H1 (cell line): Measurements from ENCODE around the gene SLC5A4. TPM values are rescaled to one million over a fixed set of nuclear protein-coding genes. Genes with fewer than 3 reads are reported as not detected.

Source experiments
- BACH1 ChIP-seq: IDR thresholded peaks from 2 replicates; pipeline ENCODE4 v1.6.1; 2012; ENCODE audit warnings: low read length, improper control_type of control experiment
- CHD1 ChIP-seq: IDR thresholded peaks from 2 replicates; pipeline ENCODE4 v1.6.1; 2012; ENCODE audit warnings: low read depth, low read length, improper control_type of control experiment
- CHD7 ChIP-seq: fragments of 300-600 bp; sonication (generic); IDR thresholded peaks from 2 replicates; pipeline ENCODE4 v1.7.1; 2012; ENCODE audit warnings: low read length, moderate library complexity, mild to moderate bottlenecking, inconsistent platforms; ENCODE audit not compliant: insufficient replicate concordance
- MAX ChIP-seq: IDR thresholded peaks from 2 replicates; pipeline ENCODE4 v1.6.1; 2012; ENCODE audit warnings: inconsistent platforms
- NANOG ChIP-seq: IDR thresholded peaks from 2 replicates; pipeline ENCODE4 v1.6.1; 2011; ENCODE audit warnings: low read length, low read depth, mild to moderate bottlenecking, inconsistent platforms; ENCODE audit not compliant: insufficient read depth, poor library complexity, severe bottlenecking
- POU5F1 ChIP-seq: IDR thresholded peaks from 2 replicates; pipeline ENCODE4 v1.6.1; 2011; ENCODE audit warnings: low read depth, mild to moderate bottlenecking, low read length, moderate library complexity
- TAF1 ChIP-seq: IDR thresholded peaks from 2 replicates; pipeline ENCODE4 v1.6.1; 2011; ENCODE audit warnings: mild to moderate bottlenecking, low read depth, low read length
- TCF12 ChIP-seq: IDR thresholded peaks from 2 replicates; pipeline ENCODE4 v1.6.1; 2011; ENCODE audit warnings: low read depth, mild to moderate bottlenecking, low read length
- TEAD4 ChIP-seq: IDR thresholded peaks from 2 replicates; pipeline ENCODE4 v1.6.1; 2012; ENCODE audit warnings: low read depth, low read length, inconsistent platforms, mixed read lengths
- polyA plus RNA-seq, 7 experiments: library from polyadenylated mRNA; depleted of rRNA in 3 of 7; stranded (reverse) in 5 of 7; unstranded in 2 of 7; fragments of >200 nt in 5 of 7; fragments of 200-250 nt in 2 of 7; gene quantifications; 1 replicate in 5 of 7; 2 replicates in 1 of 7; 4 replicates in 1 of 7; pipeline versions ENCODE4 v1.2.1 to v1.2.3, GENCODE V29; 2011 to 2013; ENCODE audit warnings: missing spikeins in 2 of 7, mixed read lengths in 2 of 7
- total RNA-seq: library from RNA; stranded (reverse); fragmentation: NEBNext Ultra II Directional; extraction: Animal tissue kit (Norgen Biotek cat#: 25700); gene quantifications from 2 replicates; pipeline ENCODE4 v1.2.1, GENCODE V29; 2021

The SLC5A4 gene
- total and polyA plus RNA-seq, 2 of the 8 experiments (the other 6 are each of a cell fraction or from before 2014, with no cell fraction given): 0.17 TPM; not detected in 1

- TF ChIP-seq CHD7 (no peak), MAX (peak; percentile 53), CHD1 (no peak), NANOG (no peak), BACH1 (no peak), TEAD4 (no peak), POU5F1 (no peak), TCF12 (no peak), TAF1 (0 out of 2 replicates have a peak, but pooled peaks have one; percentile 16)
These were observed 48.1 kb downstream of the SLC5A4 start (continued) for GRCh38 chr22:32206774-32207758.
